NB4 (cell line): ENCODE measurements around the gene PEPD.

ENCODE experiments used
- DNase-seq: peaks from one replicate; pipeline ENCODE4 v3.0.0; 2010; ENCODE audit warnings: low read depth
- H3K4me3 ChIP-seq: one replicate; pipeline ENCODE4 v1.5.1; 2011; ENCODE audit warnings: mild to moderate bottlenecking, low read depth, low read length, moderate library complexity
- CTCF ChIP-seq: IDR thresholded peaks from one replicate; pipeline ENCODE4 v1.5.1; 2012; ENCODE audit warnings: low read depth, low read length
- MAX ChIP-seq: IDR thresholded peaks from 2 replicates; pipeline ENCODE4 v1.6.1; 2011; ENCODE audit warnings: low read depth, low read length
- MYC ChIP-seq: IDR thresholded peaks from 2 replicates; pipeline ENCODE4 v1.6.1; 2011; ENCODE audit warnings: low read depth, low read length
- POLR2A ChIP-seq: IDR thresholded peaks from 2 replicates; pipeline ENCODE4 v1.6.1; 2011; ENCODE audit warnings: mild to moderate bottlenecking; ENCODE audit not compliant: insufficient read length; ENCODE audit errors: extremely low read depth

PEPD gene

GRCh38 chr19:33465834-33466233 is 55.8 kb downstream of the PEPD start:
- DNase-seq: no peak
- TF ChIP-seq POLR2A (no peak), MAX (no peak), MYC (no peak), CTCF (no peak)
- no peak overlapping the region for H3K4me3 ChIP-seq

GRCh38 chr19:33465371-33465770 is 56.2 kb downstream of the PEPD start:
- no peak overlapping the region for H3K4me3 ChIP-seq
- DNase-seq: no peak
- no peak for TF ChIP-seq CTCF
- no peak for TF ChIP-seq MYC
- no peak for TF ChIP-seq POLR2A

- TF ChIP-seq MAX: no peak
- TF ChIP-seq CTCF: no peak
- no peak for TF ChIP-seq MYC
- no peak overlapping the region for H3K4me3 ChIP-seq
- no peak for DNase-seq
Observed at GRCh38 chr19:33464733-33465115, 56.9 kb downstream of the PEPD start.

DNA sequence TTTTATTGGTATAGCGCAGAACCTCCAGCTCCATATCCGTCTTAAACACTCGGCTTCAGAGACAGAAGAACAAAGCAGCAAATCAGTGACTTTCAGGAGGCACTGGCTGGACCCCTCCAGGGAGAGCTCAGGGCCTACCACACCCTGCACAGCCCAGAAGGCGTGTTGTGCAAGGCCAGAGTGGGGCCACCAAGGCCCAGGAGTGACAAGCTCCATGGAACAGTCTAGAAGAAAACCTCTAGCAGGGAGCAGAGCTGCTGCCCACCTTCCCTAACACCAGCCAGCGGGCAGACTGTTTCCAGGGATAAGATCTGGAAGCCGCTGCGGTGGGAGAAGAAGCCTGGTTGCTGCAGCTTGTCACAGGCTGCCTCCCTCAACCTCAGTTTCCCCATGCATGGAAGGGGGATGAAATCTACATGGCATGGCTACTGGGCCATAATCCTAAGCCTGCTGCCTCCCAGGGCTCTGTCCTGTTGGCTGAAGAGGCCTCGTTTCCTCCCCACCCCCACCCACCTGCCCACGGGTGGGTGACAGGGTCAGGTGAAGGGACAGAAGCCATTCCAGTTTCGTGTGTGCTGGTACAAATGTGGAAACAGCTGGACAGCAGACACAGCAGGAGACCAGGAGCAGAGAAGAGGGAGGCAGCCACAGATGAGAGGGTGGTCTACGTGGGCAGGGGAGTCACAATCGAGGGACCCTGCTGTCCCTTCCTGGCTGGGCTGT is 57.4 kb downstream of the PEPD start:
- no peak overlapping the region for H3K4me3 ChIP-seq
- TF ChIP-seq POLR2A (no peak), MYC (no peak), MAX (no peak), CTCF (no peak)
- DNase-seq: no peak

DNA sequence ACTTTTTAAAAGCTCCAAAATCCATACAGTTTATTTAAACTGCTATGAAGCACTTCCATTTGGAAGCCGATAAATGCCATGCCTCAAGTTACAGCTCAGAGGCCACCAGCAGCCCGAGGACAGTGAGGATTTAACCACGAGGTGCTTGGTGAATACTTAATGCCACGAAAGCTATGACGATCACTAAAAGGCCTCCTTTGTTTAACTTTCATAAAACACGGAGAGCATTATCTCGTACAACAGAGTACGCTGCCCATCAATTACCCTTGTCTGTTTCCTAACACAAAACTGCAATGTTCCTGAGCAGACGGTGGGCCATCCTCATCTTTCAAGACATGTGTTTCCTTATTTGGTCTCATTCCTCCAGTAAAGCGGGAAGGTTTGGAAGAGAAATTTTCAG is 58.4 kb downstream of the PEPD start:
- DNase-seq: no peak
- no peak for TF ChIP-seq MAX
- no peak for TF ChIP-seq POLR2A
- TF ChIP-seq CTCF: no peak
- no peak overlapping the region for H3K4me3 ChIP-seq
